Keratinocyte (primary cell): Measurements from ENCODE around the gene ERBIN.
"Not testable (repeated sequence)": the region's sequence is repeated elsewhere in the genome, so short reads cannot be mapped to it uniquely, and the experiment has no call there.

Experiments
- CTCF ChIP-seq, 3 experiments: IDR thresholded peaks in 1 of 3; conservative IDR thresholded peaks in 1 of 3; optimal IDR thresholded peaks in 1 of 3; 2 replicates in 2 of 3; 3 replicates in 1 of 3; pipeline versions ENCODE3 to v1.5.1; 2011; ENCODE audit warnings: low read length in 3 of 3, mild to moderate bottlenecking in 3 of 3, moderate library complexity in 2 of 3, control low read depth in 1 of 3, inconsistent platforms in 1 of 3; ENCODE audit not compliant: insufficient read depth in 2 of 3; ENCODE audit errors: extremely low read depth in 1 of 3
- EZH2 ChIP-seq: IDR thresholded peaks from one replicate; pipeline ENCODE4 v1.6.1; 2012; ENCODE audit warnings: inconsistent platforms, mild to moderate bottlenecking, low read length, moderate library complexity

GRCh38 chr5:66061320-66061719 is 134.9 kb downstream of the ERBIN start:
- TF ChIP-seq EZH2; CTCF (optimal IDR thresholded peaks at IDR 0.05 in 1 of 3, IDR thresholded peaks at IDR 0.05 in 1 of 3, conservative IDR thresholded peaks at IDR 0.05 in 1 of 3; ENCODE audit: extremely low read depth in 1 of 3, insufficient read depth in 2 of 3, low read length in 3 of 3): not testable (repeated sequence)
